SK-N-SH treated with all-trans-retinoic acid at 6 μM for 48 hours (cell line): ENCODE results near the gene PSD.

Experiments
- ARNTL ChIP-seq: fragments of 450-650 bp; formaldehyde crosslinking; IDR thresholded peaks from 2 replicates; pipeline ENCODE4 v1.5.0; 2020; ENCODE audit warnings: low read depth, mild to moderate bottlenecking, moderate library complexity, borderline replicate concordance
- RARB ChIP-seq: fragments of 250-450 bp; sonication (Bioruptor Pico); IDR thresholded peaks from 2 replicates; pipeline ENCODE4 v1.8.0; 2021; ENCODE audit warnings: mild to moderate bottlenecking, moderate library complexity
- ZC3H10 ChIP-seq: fragments of 250-450 bp; sonication (Bioruptor Pico); IDR thresholded peaks from 2 replicates; pipeline ENCODE4 v1.5.1; 2021; ENCODE audit warnings: mild to moderate bottlenecking, moderate library complexity

- TF ChIP-seq ARNTL, result no peak
- no peak for TF ChIP-seq ZC3H10 (CRISPR knock-in tag)
- no peak for TF ChIP-seq RARB (CRISPR knock-in tag)
Measured at GRCh38 chr10:102465466-102465865, 46.9 kb upstream of the PSD start.
